ENCODE data around the gene CDC20.
"Not testable (repeated sequence)": the region's sequence is repeated elsewhere in the genome, so short reads cannot be mapped to it uniquely, and the experiment has no call there.

The CDC20 gene

DNA sequence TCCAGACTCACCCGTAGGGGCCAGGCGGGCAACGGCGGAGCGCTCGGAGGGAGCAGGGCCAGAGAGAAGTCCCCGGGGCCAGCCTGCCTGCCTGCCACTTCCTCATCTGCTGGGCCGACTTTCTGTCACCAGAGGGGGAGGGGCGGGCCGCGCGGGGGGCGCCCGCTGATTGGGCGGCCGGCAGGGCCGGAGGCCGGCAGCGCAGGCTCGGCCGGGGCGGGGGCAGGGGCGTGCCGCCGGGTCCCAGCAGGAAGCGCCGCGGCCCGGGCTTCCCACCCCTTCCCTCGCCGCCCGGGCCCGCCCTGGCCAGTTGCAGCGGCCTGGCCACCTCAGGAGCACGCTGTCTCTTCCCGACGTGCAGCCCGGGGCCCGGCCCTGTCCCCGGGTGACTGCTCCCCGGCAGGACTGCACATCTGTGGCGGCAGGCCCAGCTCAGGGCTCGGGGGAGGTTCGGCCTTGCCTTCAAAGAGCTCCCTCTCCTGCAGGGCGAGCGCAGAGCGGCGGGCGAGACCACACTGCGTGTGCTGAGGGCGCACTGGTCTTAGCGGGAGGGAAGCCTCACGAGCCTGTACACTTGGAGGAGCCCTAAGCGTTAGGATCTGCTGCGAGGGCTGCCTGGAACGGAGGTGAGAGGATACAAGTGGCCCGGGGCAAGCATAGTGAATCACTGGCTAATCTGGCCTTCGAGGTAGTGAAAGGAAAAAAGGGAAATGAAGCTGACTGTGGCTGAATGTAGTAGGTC is 9.3 kb downstream of the CDC20 start, which contains the start of gene ELOVL1:
Gene ELOVL1, minus strand, starts transcription at position 108 of the 742 bp plus-strand sequence. CDS start 2,402 bp downstream, outside the sequence.
- H3K4me3 ChIP-seq (replicated peaks in 1 of 2; ENCODE audit: low read depth in 2 of 2, low read length in 2 of 2) = peak within 1 kb of the TSS; percentile 75 to 83
- peak; percentile 31 for TF ChIP-seq CTCF (IDR thresholded peaks at IDR 0.05; ENCODE audit: low read depth, low read length)
- peak; percentile 82 to 88 for DNase-seq (ENCODE audit: low read depth in 2 of 2)

DNA sequence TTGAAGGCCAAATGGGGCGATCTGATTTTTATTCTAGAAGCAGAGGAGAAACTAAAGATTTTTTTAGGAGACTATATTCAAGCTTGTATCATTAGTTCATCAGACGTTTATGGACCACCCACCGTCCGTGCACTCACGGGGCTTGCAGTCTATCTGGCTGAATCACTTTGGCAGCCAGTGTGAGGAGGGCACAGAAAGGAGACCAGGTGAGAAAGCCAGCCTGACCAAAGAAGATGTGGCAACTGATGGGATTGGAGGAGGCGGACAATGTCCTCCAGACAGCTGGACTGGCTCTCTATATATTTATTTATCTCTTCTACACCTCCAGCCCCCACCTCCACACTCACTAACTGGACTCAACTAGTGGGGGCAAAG is 9.9 kb downstream of the CDC20 start:
- TF ChIP-seq CTCF (IDR thresholded peaks at IDR 0.05; ENCODE audit: low read depth, low read length) = no peak
- no peak for DNase-seq (ENCODE audit: low read depth in 2 of 2)

GRCh38 chr1:43369779-43370178 is 11.0 kb downstream of the CDC20 start:
- H3K4me3 ChIP-seq (replicated peaks in 1 of 2; ENCODE audit: low read depth in 2 of 2, low read length in 2 of 2); DNase-seq (ENCODE audit: low read depth in 2 of 2): not testable (repeated sequence)

More for the DNA sequence above, 9.9 kb downstream of the CDC20 start:
- H3K4me3 ChIP-seq (replicated peaks in 1 of 2; ENCODE audit: low read depth in 2 of 2, low read length in 2 of 2) = peak overlapping the region; percentile 56 to 67

DNA sequence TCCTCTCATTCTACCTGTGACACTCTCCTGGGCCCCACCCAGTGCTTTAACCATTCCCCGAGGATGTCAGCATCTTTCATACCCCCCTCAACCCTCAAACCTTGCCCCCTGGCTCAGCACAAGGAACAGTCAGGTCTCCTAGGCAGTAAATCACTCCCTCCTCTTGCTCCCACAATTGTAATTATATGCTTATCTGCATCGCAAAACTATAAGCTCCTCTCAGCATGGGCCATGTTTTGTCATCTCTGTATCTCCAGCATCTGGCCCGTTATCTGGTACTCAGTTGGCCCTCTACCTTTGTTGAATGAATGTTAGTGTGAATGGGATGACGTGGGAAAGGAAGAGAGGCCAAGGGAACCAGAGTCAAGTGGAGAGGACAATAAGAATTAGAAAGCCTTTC is 11.8 kb downstream of the CDC20 start:
- no peak for TF ChIP-seq CTCF (IDR thresholded peaks at IDR 0.05; ENCODE audit: low read depth, low read length)
- DNase-seq (ENCODE audit: low read depth in 2 of 2) = no peak
- no peak overlapping the region for H3K4me3 ChIP-seq (replicated peaks in 1 of 2; ENCODE audit: low read depth in 2 of 2, low read length in 2 of 2)

GRCh38 chr1:43372172-43372571 is 13.4 kb downstream of the CDC20 start:
- H3K4me3 ChIP-seq (replicated peaks in 1 of 2; ENCODE audit: low read depth in 2 of 2, low read length in 2 of 2) = no peak overlapping the region
- peak in 1 of 2 donors; percentile 31 for DNase-seq (ENCODE audit: low read depth in 2 of 2)
- TF ChIP-seq CTCF (IDR thresholded peaks at IDR 0.05; ENCODE audit: low read depth, low read length) = no peak

DNA sequence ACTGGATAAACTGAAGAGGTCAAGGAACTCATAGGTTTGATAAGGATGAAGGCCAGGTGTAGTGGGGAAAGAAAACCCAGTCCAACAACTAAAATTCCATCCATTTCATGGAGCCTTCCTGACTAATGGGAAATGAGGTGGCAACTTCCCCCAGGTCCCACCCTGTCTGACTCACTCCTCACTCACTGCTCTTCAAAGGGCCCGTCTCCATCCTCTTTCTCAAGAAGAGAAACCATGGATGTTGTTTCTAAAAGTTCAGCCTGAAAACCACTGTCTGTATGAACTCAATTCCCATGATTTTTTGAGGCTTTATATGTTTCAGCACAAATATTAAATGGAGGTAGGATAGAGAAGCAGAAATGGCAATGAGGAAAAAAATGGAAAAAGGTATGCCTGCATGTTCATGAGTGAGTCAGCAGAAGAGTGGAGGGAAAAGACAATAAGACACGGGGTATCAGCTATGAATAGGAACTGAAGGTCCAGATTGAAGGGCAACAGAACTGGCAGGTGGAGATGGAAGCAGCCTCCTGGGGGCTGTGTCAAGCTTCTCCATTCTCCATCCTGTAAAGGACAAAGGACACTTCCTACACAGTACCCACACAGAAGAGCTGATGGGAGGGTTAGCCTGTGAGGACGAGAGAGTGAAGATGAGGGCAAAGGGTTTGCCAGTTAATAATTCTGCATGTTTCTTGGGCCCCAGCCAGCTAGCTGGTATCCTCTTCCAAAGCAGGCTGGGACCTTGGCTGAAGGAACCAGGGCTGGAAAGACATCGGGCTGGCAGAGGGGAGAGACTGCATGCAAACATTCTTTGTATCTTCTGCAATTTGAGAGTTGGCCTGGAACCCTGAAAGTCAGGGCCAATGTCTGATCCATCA is 14.5 kb downstream of the CDC20 start:
- no peak overlapping the region for H3K4me3 ChIP-seq (replicated peaks in 1 of 2; ENCODE audit: low read depth in 2 of 2, low read length in 2 of 2)
- TF ChIP-seq CTCF (IDR thresholded peaks at IDR 0.05; ENCODE audit: low read depth, low read length) = no peak
- DNase-seq (ENCODE audit: low read depth in 2 of 2) = peak; percentile 62 to 91

GRCh38 chr1:43376723-43377235 is 18.0 kb downstream of the CDC20 start:
- no peak overlapping the region for H3K4me3 ChIP-seq (replicated peaks in 1 of 2; ENCODE audit: low read depth in 2 of 2, low read length in 2 of 2)
- TF ChIP-seq CTCF (IDR thresholded peaks at IDR 0.05; ENCODE audit: low read depth, low read length) = no peak
- DNase-seq (ENCODE audit: low read depth in 2 of 2) = no peak
